Type B pancreatic cell (in vitro differentiated cells): ENCODE data around the gene DZIP3. TPM values are rescaled to one million over a fixed set of nuclear protein-coding genes. Genes with fewer than 3 reads are reported as not detected.

ENCODE experiments used
- DNase-seq: peaks from one replicate; pipeline ENCODE4 v3.0.0; 2021; ENCODE audit warnings: mixed read lengths; ENCODE audit not compliant: unreplicated experiment; ENCODE audit errors: extremely low spot score
- H3K27ac Mint-ChIP-seq: 2 replicates; pipeline ENCODE4 v1.8.0; 2021; ENCODE audit warnings: mild to moderate bottlenecking, mixed read lengths
- H3K27me3 Mint-ChIP-seq: 2 replicates; pipeline ENCODE4 v1.8.0; 2021; ENCODE audit warnings: mixed read lengths
- H3K36me3 Mint-ChIP-seq: 2 replicates; pipeline ENCODE4 v1.8.0; 2021; ENCODE audit warnings: mixed read lengths
- H3K4me1 Mint-ChIP-seq: one replicate; pipeline ENCODE4 v1.8.0; 2021; ENCODE audit warnings: mixed read lengths; ENCODE audit not compliant: unreplicated experiment
- H3K4me3 Mint-ChIP-seq: 2 replicates; pipeline ENCODE4 v1.8.0; 2021; ENCODE audit warnings: mild to moderate bottlenecking, mixed read lengths
- H3K9me3 Mint-ChIP-seq: 2 replicates; pipeline ENCODE4 v1.8.0; 2021; ENCODE audit warnings: mixed read lengths
- CTCF ChIP-seq: fragments of 200-600 bp; sonication (generic); conservative IDR thresholded peaks from 2 replicates; pipeline ENCODE4 v1.5.0; 2021; ENCODE audit warnings: antibody characterized with exemption, mild to moderate bottlenecking
- total RNA-seq: library from RNA; stranded (reverse); gene quantifications from 2 replicates; pipeline ENCODE4 v1.2.1, GENCODE V29; 2021; ENCODE audit warnings: low replicate concordance

DZIP3 gene
- total RNA-seq, 1 donor from 2014 or later, result 22.9 TPM

GRCh38 chr3:108698461-108698860 lies 108.9 kb downstream of the DZIP3 start:
- no peak for DNase-seq
- H3K4me3 Mint-ChIP-seq, result no peak overlapping the region
- no peak for TF ChIP-seq CTCF
- H3K9me3 Mint-ChIP-seq, result peaks cover 11% of the 10 kb centered on the region
- no peaks in the 10 kb centered on the region for H3K27me3 Mint-ChIP-seq
- H3K36me3 Mint-ChIP-seq, result peaks cover 19% of the 10 kb centered on the region
- no peaks in the 10 kb centered on the region for H3K4me1 Mint-ChIP-seq
- H3K27ac Mint-ChIP-seq, result no peak overlapping the region

GRCh38 chr3:108705045-108705444 lies 115.5 kb downstream of the DZIP3 start:
- no peaks in the 10 kb centered on the region for H3K27me3 Mint-ChIP-seq
- H3K27ac Mint-ChIP-seq, result no peak overlapping the region
- peaks cover 17% of the 10 kb centered on the region for H3K9me3 Mint-ChIP-seq
- no peak overlapping the region for H3K4me3 Mint-ChIP-seq
- DNase-seq, result no peak
- no peaks in the 10 kb centered on the region for H3K36me3 Mint-ChIP-seq
- no peak for TF ChIP-seq CTCF
- H3K4me1 Mint-ChIP-seq, result no peaks in the 10 kb centered on the region

- no peaks in the 10 kb centered on the region for H3K4me1 Mint-ChIP-seq
- H3K9me3 Mint-ChIP-seq, result no peaks in the 10 kb centered on the region
- TF ChIP-seq CTCF, result no peak
- no peak for DNase-seq
- H3K4me3 Mint-ChIP-seq, result no peak overlapping the region
- peaks cover 13% of the 10 kb centered on the region for H3K27me3 Mint-ChIP-seq
- no peak overlapping the region for H3K27ac Mint-ChIP-seq
- no peaks in the 10 kb centered on the region for H3K36me3 Mint-ChIP-seq
Observed at GRCh38 chr3:108713009-108713516, 123.5 kb downstream of the DZIP3 start.

- Mint-ChIP-seq H3K27ac (no peak overlapping the region), H3K27me3 (peaks cover 16% of the 10 kb centered on the region), H3K36me3 (no peaks in the 10 kb centered on the region), H3K4me3 (no peak overlapping the region), H3K4me1 (no peaks in the 10 kb centered on the region), H3K9me3 (no peaks in the 10 kb centered on the region)
- DNase-seq, result no peak
- no peak for TF ChIP-seq CTCF
Observed at GRCh38 chr3:108713816-108714215, 124.3 kb downstream of the DZIP3 start.

GRCh38 chr3:108718454-108718853 lies 128.9 kb downstream of the DZIP3 start:
- Mint-ChIP-seq H3K36me3 (no peaks in the 10 kb centered on the region), H3K9me3 (no peaks in the 10 kb centered on the region), H3K27ac (no peak overlapping the region), H3K4me1 (peaks cover 8% of the 10 kb centered on the region), H3K4me3 (no peak overlapping the region), H3K27me3 (peaks cover 11% of the 10 kb centered on the region)
- no peak for TF ChIP-seq CTCF
- no peak for DNase-seq

GRCh38 chr3:108719178-108719806 lies 129.8 kb downstream of the DZIP3 start:
- no peaks in the 10 kb centered on the region for H3K9me3 Mint-ChIP-seq
- H3K4me3 Mint-ChIP-seq, result no peak overlapping the region
- no peak overlapping the region for H3K27ac Mint-ChIP-seq
- TF ChIP-seq CTCF, result no peak
- no peaks in the 10 kb centered on the region for H3K36me3 Mint-ChIP-seq
- DNase-seq, result no peak
- H3K4me1 Mint-ChIP-seq, result peaks cover 8% of the 10 kb centered on the region
- H3K27me3 Mint-ChIP-seq, result peaks cover 14% of the 10 kb centered on the region
